HG03159 (cell line): ENCODE measurements around the gene CIITA.

Experiments
- ATAC-seq: cut with Tn5 transposase; IDR thresholded peaks from one replicate; pipeline ENCODE4 v1.9.1; 2021; ENCODE audit warnings: mild to moderate bottlenecking, moderate library complexity; ENCODE audit not compliant: unreplicated experiment

Gene CIITA

DNA sequence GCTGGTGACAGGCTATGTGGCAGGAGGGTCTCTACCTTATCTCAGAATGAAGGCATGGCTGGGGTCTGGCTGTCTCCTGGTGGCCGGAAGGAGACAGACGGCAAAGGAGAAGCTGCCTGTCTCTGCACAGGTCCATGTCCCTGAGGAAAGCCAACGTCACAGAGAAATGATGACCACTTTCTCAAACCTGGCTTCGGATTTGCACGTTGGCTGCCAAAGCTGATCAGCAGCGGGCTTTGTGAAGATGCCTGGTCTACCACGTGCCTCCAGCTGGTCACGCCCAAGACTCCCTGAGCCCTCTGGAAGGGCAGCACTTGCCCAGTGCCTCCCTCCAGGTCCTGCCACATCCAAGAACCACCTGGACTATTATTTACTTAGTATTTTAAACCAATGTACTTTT is 56.9 kb downstream of the CIITA start:
- ATAC-seq: no peak

DNA sequence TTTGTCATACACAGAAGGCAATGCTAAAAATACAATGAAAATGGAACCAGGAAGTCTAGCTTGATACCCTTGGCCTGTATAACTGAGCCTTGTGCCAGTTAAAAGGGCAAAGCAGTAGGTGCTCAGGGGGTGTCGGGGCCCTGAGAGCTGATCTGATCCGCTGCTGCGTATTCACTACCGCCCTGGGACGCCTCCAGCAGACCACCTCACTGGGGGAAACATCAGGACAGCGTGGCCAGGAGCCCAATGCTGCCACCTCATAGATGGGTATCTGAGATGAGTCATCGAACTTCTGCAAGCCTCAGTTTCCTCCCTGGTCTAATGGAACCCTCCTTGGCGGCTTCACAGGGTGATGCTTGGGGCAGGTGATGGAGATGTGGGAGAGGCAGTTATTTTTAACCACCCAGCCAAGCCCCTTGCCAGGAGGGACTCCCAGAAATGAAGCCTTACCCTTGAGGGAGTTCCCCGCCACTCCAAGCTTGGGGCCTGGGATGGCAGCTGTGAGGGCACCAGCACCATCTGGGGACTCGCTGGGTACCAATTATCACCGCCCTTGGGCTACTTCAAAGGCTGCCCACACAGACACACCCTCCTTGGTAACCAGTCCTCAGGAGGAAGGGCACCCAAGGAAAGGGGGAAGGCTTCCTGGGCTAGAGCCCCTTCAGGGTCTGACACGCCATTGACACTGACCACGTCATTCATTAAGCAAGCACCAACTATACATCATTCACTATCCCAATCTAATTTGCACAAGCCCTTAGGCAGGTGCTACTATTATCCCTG is 57.5 kb downstream of the CIITA start:
- no peak for ATAC-seq

DNA sequence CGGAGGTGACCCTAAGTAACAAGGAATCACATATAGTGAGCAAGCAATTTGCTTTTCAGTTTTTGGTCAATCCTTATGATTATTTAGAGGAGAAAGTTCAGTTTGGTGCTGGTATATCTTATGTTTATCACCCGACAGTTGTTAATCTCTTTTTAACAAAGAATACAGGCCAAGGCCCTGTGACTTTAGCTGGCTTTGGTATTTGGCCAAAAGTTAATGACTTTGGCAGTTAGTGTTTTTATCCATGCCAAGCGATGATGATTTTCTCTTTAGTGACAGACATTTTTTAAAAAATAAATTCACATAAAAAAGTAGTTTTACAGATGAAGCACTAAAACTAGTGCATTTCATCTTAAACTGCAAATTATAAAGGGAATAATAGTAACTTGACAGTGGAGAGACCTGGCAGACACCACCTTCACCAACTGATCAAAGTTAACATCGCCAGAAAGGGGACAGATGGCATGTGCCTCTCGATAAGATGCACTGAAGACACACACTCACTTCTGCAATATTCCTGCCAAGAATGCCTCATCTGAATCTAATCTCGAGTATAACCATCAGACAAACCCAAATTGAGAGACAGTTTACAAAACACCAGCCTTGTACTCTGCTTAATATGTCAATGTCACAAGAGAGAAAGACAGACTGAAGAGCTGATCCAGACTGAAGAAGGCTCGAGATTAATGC is 58.4 kb downstream of the CIITA start:
- ATAC-seq: no peak

DNA sequence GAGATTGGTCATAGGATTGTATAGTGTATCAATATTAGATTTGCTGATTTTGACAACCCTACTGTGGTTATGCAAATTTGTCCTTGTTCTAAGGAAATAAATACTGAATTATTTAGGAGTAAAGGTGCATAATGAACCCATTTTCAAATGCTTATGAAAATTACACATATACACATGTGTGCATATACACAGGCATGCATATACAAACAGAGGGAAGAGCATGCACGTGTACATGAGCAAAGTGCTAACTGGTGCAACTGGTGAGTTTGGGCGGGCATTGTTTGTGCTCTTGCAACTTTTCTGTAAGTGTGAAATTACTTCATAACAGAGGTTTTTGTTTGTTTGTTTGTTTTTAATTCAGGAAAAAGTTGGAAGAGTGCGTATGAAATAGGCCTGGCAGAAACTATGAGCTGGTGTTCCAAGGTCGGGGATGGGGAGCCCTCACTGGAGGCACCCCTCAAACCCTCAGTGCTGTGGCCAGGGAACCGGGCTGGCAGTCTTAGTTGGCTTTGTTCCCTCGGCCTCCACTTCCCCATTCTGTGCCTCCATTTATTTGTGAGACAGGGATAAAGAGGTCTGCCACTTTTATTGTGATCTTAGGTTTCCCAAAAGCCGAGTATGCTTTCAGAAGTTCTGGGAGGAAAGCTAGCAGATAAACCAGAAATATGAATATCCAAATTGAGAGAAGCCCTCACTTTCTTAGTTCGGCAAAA is 59.4 kb downstream of the CIITA start:
- no peak for ATAC-seq

DNA sequence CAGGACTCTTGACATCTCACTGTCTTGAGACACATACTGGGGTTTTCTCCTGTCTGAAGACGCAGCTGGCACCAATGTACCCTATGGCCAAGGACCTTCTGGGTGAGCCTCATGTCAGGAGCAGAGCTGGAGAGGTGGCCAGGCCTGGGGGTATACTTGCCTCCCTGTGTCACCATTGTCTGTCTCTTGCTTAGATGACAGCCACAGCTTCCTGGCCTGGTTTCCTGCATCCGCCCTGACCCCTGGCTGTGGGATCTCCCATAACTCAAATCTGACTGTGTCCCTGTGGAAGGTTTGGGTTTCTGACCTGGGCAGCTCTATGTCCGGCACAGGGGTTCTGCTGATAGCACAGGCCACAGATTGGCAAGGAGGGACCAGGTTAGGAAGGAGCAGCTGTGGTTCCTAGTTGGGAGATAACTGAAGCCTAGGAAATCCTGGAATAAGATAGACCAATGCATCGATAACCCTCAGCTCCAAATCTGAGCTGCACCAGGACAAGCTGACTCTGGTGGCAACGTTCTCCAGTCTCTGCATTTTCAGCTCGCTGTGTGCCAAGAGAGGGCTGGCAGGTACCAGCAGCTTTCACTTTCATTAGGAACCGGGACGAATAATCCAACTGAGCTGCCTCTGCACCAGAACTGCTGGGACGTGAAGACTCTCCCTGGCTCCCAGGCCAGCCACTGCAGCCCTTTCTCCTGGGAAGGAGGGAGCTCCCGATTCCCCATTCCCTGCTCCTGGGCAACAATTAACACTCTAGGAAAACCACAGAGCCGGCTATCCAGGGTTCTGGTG is 60.3 kb downstream of the CIITA start:
- no peak for ATAC-seq

DNA sequence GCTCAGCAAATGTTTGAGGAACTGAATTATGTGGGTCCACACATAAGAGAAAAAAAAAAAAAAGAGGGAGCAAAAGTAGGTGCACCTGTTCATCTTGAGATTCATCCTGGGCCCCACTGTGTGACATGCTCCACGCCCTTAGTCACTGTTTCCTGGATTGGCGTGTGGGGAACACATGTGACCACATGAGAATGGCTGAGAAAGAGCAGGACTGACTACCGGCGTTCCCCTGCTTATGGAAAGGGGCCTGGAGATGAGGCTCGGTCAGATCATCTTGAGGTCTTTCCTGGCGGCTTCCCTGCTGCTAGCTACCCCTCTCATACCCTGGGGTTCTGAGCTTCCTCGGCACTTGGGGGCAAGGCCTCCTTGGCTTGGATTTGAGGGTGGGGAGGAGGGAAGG is 61.3 kb downstream of the CIITA start:
- no peak for ATAC-seq

DNA sequence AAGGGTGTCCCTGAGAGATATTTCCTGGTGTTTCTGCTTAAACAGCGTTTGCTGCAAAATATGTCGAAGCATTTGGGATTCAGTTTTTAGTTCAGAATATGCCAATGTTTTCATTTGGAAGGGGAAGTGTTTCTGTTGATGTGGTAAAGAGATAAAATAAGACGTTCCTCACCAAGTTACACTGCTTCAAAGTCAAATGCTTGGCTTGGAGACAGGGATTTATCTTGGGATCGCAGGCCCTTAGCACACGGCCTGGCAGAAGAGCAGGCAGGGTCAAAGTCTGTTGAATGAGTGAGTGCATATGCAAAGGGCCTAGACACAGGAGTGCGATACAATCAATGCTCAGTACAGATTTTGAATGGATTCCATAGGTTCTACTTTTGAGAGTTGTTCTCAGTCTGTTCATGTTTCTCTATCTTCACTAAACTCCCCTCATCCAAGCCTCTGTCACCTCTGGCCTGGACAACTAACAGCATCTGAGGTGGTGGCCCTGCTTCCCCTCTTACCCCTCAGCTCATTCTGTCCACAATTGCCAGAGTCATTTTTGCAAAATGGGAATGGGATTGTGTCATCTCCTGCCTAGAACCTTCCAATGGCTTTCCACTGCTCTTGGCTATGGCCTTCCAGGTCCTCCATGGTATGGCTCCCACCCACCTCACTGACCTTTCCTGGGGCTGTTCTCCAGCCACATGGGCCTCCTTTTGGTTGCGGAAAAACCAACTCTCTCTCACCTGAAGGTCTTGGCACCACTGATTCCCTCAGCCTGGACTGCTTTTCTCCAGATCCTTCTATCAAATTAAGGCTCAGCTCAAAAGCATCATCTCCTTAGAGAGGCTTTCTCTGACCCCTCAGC is 62.0 kb downstream of the CIITA start:
- ATAC-seq: no peak

DNA sequence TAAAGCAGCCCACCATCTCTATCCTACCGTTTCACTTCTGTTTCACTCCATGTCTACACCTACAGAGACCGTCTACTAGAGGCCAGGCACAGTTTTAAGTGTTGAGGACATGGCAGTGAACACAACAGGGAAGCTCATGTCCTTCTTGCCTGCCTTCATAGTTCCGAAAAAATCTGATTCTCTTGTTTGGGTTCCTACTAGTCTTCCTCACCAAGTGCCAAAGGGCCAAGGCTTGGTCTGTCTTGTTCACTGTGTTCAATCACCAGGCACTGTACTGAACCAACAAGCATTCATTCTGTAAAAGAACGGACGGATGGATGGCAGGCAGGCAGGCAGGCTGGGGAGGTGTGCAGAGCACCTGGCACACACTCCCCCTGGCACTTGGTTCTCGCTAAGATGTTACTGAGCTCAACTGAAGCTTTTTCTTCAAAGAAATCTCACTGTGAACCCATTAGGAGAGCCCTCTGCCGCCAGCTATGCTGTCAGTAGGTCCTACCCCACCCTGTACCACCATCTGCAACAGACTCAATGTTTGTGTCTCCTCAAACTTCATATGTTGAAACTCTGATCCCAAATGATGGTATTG is 62.7 kb downstream of the CIITA start:
- no peak for ATAC-seq

DNA sequence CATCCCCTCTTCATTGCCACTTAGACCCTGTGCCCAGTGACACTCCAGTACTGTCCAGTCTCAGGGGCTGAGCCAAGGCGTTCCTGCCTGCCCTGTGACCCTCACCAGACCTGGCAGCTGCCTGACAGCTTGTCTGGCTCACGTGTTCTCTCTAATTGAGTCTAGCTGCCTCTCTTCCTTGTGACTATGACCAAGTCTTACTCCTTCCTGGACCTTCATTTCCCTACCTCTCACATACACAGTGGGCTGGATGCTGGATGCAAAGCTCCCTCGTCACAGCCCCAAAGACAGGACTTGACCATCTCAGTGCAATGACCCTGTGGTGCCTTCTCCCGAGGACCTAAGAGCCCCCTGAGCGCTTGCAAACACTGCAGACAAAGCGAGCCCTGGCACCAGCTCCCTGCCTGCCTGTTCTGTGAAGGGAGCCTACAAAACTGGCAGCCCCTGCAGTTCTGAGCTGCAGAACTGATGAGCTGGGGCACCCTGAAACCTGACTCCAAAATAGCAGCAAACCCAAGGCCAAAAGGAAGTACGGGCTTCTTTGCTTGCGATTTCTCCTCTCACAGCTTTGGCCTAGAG is 63.6 kb downstream of the CIITA start:
- no peak for ATAC-seq

DNA sequence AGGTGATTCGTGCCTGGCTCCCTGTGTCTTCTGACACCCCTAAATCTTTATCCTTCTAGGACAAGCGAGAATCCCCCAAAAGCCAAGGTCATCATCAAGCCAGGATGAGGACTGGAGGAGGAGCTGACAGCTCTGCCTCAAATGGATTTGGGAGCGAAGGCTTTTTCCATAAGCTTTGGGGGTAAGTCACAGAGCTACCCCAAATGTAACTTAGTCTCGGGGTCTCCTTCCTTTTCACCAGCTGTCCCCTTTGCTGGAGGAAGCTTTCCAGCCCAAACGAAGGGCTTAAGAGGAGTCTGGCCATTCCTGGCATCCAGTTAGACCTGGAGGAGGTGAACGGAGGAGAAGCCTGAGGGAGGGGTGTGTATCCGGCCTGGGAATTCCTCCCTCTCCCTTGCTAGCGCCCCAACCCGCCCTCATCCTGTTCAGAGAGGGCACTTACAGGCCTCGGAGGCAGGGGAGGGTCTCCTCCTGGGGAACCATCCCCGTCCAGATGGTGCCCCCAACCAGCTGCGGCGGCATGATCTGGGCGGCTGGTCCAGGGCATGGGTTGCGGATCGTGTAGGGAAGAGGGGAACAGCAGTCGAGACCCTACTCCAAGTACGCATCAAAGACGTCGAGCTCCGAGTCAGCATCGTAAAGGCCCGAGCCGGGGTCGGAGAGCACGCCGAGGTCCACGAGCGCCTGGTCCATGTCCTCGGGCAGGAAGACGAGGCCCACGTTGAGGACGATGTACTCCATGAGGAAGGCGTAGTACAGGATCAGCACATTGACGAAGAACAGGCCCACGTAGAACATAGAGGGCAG is 64.3 kb downstream of the CIITA start:
- no peak for ATAC-seq

DNA sequence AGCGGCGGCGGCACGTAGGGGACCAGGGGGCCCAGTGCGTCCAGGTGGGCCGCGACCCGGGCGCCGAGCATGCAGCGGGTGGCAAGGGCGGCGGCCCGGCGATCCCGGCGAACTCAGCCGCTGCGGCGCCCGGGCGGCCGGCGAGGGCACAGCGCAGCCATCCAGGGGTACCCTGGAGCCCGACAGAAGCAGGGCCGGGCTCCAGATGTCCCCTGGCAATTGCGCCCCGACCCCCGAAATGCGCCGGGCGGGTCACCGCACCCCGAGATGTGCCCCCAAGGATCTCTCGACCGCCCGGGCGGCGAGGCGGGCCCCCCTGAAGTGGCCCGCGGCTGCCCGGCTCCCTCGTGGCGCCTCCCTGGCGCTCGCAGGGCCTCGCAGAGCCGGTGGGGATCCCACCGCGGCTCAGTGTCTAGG is 64.9 kb downstream of the CIITA start:
- ATAC-seq: peak; percentile 5

DNA sequence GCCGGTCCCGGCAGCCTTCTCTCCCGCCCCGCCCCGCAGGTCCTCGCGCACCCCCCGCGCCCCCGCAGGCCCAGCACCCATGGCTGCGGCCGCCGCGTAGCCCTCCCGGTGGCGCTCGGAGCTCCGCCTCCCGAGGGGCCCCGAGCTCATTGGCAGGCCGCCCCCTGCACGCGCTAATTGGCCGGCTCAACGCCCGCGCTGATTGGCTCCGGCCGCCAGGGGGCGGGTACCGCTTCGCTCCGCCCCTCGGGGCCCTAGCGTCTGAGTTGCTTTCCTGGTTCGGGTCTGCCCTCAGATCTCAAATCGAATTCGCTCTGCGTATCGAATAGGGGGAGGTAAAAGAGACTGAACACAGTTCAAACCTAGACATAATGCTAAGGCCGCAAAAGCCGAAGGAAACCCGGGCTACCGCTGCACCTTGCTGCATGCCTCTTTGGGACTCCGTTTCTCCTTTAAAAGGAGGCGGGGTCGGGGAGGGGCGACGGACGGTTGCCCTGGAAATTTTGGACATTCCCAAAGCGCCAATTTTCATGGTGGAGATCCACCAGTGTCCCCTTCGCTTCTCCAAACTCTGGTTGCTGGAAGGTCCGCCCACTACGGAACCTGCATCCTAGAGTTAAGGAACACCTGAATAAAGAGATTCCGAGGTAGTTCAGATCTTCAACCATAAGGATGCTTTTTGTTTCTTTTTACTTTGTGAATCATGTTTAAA is 65.5 kb downstream of the CIITA start, which contains the start of gene DEXI:
TSS of gene DEXI (minus strand) at position 117 of the 712 bp plus-strand sequence. CDS start 463 bp downstream, outside the sequence.
- peak; percentile 57 for ATAC-seq

DNA sequence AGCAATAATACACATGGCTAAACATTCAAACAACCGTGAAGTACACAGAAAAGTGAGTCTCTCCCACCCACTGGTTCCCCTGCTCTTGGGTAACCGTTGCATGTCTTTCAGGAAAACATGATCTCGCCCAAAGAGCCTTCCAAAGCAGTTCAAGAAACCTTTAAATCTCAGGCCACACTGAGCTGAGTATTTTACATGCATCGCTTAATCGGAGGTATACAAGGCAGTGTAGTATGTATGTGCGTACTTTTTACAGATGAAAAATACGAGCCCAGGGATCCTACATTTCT is 66.0 kb downstream of the CIITA start:
- ATAC-seq: no peak

DNA sequence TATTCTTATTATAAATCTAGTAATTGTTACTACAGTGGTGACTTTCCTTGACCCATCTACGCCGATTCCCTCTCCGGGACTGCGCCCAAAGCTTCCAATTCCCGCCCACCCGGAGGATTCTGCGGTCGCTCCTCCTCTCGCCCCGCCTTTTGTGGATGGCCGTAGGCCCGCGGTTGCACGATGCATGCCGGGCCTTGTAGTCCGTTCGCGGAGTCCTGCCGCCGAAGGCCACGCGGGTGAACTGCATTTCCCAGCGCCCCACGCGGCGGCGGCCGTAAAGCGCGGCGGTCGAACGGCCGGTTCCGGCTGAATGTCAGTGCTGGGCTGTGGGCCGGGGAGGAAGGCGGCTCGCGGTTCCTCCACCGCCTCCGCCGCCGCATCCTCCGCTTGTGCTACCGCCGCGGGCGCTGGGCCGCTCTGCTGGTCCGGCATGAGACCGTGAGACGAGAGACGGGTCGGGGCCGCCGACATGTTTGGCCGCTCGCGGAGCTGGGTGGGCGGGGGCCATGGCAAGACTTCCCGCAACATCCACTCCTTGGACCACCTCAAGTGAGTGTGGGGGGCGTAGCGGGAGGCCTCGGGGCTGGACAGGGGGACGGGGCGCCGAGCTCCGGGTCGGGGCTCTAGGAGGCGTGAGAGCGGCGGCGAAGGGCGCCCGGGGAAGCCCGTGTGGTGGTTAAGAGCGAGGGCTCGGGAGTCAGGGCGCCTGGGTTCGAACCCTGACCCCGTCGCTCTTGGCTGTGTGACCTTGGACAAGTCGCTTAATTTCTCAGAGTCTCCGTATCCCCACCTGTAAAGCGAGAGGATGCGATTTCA is 67.5 kb downstream of the CIITA start, which contains the start of gene CLEC16A:
TSS of gene CLEC16A (plus strand) at position 316 of the 816 bp plus-strand sequence. CDS start at position 470, 154 bp downstream.
- ATAC-seq: peak; percentile 52

DNA sequence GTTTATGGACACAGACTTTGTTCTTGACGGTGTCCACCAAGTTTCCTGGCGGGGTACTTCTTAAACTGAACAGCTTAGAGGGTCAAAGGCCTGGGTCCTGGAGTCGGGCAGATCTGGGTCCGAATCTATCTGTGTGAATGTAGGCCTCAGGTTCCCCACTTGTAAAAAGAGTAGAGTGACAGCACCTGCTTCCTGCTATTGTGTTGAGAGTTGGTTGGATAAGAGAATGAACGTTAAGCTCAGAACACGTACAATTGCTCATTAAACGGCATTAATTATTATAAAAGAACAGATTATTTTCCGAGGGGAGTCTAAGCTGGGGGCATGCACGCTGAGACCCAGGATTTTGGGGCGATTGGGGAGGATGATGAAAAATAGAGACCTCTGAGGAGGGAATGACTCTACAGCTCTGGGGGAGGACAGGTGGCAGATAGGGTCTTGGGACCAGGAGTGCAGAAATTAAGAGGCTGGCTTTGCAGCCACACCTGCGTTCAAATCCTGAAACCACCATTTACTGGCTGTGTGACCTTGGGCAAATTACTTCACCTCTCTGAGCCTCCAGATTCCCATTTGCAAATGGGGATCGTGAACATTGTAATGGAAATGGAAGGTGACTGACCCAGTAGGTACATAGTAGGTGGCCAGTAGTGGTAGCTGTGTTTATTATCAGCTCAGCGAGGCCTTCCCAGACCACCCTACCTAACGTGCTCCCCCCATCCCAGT is 68.2 kb downstream of the CIITA start:
- no peak for ATAC-seq

DNA sequence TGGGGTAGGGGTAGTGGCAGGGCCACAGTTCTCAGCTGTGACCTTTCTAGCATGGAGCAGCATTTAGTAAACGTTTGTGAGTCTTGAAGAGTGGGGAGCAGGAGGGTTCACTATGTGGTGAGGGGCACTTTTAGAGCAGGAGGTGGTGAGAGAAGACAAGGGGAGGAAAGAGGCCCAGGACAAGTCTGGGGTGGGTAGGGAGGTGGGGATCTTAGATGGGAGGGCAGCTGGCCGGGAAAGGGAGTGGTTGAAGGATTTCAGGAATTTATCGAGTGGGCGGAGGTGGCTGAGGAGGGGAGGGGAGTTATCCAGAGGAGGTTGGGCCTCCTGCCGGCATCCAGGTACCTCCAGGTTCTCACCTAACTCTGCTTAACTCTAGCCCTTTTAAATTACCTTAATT is 69.3 kb downstream of the CIITA start:
- no peak for ATAC-seq
